ENCODE data around the gene SIGLEC1.
A peak's percentile ranks its signal among the peaks of the same experiment; 100 is the strongest.

The SIGLEC1 gene

DNA sequence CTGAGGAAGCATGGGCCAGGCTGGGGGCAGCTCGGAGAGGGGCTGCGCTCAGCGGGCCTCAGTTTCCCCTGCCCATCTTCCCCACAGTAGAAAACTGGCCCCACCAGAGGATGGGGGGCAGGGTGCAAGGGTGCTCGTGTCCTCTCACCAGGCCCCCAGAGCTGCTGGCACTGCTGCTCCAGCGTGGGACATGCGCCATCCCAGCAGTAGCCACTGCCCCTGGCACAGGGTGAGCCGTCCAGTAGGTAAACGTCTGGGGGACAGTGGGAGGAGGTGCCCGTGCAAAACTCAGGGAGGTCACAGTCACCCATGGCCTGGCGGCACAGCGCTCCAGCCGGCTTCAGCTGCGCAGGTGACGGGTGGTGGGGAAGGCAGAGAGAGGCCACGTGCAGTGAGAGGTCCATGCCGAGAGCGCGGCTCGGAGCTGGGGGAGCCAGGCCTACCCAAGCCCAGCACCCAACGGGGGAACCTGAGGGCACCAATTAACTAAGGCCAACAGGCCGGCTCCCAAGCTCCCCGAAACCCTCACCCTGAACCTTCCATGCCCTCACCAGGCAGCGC, 40.3 kb downstream of the SIGLEC1 start:
- TF ChIP-seq POLR2A (IDR thresholded peaks at IDR 0.05; ENCODE audit: low read depth, low read length) (no peak), TAF1 (IDR thresholded peaks at IDR 0.05; ENCODE audit: borderline replicate concordance, low read depth, low read length) (no peak), POLR2AphosphoS5 (IDR thresholded peaks at IDR 0.05; ENCODE audit: low read depth, low read length) (no peak)
- FAIRE-seq (no peak), DNase-seq (ENCODE audit: insufficient read length) (no peak)

DNA sequence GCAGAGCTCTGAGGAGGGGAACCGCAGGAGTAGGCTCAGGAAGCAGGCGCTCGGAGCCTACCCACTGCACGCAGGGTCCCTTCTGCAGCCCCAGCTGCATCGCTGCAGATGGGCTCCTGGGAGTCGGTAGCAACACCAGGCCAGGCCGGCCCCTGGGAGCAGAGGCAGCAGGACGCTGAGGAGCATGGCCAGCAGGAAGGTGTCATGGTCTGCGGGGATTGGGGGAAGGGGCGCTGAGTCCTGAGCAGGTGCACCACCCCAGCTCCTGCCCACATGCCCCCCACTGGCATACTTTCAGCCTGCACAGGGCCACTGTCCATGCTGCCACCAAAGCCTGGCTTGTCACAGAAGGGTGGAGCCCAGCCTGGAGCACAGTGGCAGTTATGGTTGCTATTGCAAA, 41.5 kb downstream of the SIGLEC1 start:
- DNase-seq (ENCODE audit: insufficient read length), result no peak
- FAIRE-seq, result no peak
- TF ChIP-seq POLR2A (IDR thresholded peaks at IDR 0.05; ENCODE audit: low read depth, low read length) (no peak), POLR2AphosphoS5 (IDR thresholded peaks at IDR 0.05; ENCODE audit: low read depth, low read length) (no peak)

DNA sequence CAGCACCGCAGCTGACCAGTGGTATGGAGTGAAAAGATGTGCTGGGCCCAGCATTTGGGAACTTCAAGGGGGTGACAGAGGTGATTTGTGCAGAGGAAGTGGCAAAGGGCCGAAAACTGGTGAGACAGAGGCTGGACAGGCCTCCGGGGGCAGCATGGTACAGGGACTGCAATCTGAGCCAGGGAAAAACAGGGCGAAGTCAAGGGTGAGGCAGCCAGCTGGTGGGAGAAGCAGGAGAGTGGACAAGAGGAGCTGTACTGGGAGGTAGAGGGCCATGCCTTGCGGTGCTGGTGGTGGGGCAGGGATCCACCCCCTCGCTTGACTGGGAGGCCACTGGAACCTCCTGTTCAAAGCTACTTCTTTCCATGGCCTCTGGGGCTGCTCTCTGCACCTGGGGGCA, 41.9 kb downstream of the SIGLEC1 start:
- FAIRE-seq, result no peak
- DNase-seq (ENCODE audit: insufficient read length), result no peak
- TF ChIP-seq POLR2AphosphoS5 (IDR thresholded peaks at IDR 0.05; ENCODE audit: low read depth, low read length) (no peak), TAF1 (IDR thresholded peaks at IDR 0.05; ENCODE audit: borderline replicate concordance, low read depth, low read length) (no peak), POLR2A (IDR thresholded peaks at IDR 0.05; ENCODE audit: low read depth, low read length) (no peak)

DNA sequence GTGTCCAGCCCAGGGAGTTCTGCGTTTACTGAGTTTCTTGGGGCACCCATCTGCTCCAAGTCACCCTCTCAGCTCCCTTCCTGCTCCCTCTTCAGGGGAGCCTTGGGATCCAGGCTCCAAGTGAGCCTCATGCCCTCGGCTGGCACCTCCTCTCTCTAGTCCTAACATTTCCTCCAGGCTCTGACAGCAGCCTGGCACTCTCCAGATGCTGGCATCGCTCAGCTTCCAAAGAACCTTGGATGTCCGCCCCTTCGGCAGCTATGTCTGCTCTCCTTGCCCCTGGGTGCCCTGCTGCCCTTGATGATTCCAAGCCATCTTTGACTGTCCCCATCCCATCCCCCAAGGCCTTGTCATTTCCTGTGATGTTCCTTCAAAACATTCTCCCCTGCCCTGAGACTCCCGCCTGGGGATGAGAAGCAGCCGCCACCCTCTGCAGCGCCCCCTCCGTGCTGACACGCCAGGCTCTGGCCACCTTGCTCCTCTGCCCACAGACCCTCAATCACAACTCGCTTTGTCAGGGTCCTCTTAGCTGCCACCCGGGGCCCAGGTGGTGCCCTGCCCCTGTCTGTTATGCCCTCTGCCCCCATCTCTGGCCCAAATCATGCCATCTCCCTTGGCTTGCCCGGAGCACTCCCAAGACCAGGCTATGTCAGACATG, 42.6 kb downstream of the SIGLEC1 start:
- no peak for FAIRE-seq

DNA sequence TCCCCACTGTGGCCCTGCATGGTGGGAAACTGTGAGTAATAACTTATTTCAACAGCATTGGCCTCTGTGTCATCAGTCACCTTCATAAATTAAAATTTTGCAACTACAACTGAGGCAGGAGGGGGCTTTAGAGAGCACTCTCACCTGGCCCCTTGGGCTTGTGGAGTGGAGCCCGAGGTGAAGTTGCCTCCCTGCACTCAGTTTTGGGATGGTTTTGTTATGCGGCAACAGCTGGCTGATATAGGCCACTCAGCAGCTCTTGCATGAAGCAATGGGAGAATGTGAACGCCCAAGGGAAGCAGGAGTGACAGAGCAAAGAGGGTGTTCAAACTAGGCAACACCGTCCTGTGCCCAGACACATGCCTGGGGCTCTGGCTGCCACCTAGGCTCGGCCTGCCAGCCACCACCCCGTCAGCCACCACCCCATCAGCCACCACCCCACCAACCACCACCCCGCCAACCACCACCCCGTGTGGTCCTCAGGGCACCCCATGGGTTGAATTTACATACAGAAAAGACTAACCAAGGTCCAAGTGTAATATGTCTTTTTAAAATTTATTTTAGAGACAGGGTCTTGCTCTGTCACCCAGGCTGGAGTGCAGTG, 44.9 kb downstream of the SIGLEC1 start:
- TF ChIP-seq POLR2A (IDR thresholded peaks at IDR 0.05; ENCODE audit: low read depth, low read length) (no peak), POLR2AphosphoS5 (IDR thresholded peaks at IDR 0.05; ENCODE audit: low read depth, low read length) (no peak), TAF1 (IDR thresholded peaks at IDR 0.05; ENCODE audit: borderline replicate concordance, low read depth, low read length) (no peak)
- DNase-seq (ENCODE audit: insufficient read length) (no peak), FAIRE-seq (no peak)

More for the DNA sequence above, 42.6 kb downstream of the SIGLEC1 start:
- TF ChIP-seq TAF1 (IDR thresholded peaks at IDR 0.05; ENCODE audit: borderline replicate concordance, low read depth, low read length) (no peak), POLR2AphosphoS5 (IDR thresholded peaks at IDR 0.05; ENCODE audit: low read depth, low read length) (no peak), POLR2A (IDR thresholded peaks at IDR 0.05; ENCODE audit: low read depth, low read length) (no peak)
- DNase-seq (ENCODE audit: insufficient read length), result no peak

DNA sequence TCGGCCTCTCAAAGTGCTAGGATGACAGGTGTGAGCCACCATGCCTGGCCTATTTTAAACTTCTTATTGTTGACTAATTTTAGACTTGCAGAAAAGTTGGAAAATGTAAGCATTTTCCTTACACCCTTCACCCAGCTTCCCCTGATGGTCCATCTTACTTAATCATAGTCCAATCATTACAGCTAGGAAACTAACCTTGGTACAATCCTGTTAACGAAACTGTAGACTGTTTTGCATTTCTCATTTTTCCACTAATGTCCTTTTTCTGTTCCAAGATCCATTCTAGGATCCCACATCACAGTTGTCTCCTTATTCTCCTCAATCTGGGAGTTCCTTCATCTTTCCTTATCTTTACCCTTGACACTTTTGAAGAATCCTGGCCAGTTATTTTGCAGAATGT, 48.5 kb downstream of the SIGLEC1 start:
- FAIRE-seq (peak; percentile 9), DNase-seq (ENCODE audit: insufficient read length) (no peak)
- TF ChIP-seq POLR2A (IDR thresholded peaks at IDR 0.05; ENCODE audit: low read depth, low read length), result no peak
- TF ChIP-seq TAF1 (IDR thresholded peaks at IDR 0.05; ENCODE audit: borderline replicate concordance, low read depth, low read length), result no peak
- TF ChIP-seq POLR2AphosphoS5 (IDR thresholded peaks at IDR 0.05; ENCODE audit: low read depth, low read length), result no peak

DNA sequence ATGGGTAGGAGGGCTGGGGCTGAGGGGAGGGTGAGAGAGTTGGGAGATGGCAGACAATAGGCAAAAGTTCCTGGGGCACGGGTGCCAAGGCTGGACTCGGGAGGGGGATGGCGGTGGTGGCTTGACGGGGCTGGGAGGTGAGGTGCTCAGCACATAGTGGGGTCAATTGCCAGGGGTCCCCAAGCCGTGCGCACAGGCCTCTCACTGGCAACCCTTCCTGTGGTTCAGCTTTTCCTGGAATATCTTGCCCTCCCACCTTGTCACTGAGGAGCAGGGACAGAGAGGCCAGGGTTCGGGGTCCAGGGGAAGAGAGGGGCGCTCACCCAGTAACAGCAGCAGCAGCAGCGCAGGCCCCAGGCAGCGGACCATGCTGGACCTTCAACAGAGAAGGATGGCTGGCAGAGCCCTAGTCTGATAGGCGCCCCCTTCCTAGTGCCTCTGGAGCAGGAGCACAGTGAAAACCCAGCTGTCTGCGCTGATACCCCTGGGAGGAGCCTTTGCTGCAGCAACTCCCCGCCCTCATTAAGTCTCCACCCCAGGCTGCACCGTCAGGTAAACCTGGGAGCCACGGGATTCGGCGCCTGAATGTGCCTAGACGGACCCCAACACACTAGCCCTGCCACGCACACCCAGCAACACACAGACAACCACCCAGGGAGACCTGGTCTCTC, 49.2 kb downstream of the SIGLEC1 start, which contains the start of gene GFRA4:
Gene GFRA4 (minus strand): TSS at position 369 of the 671 bp plus-strand sequence. CDS start 0 bp downstream, at position 369.
- TF ChIP-seq POLR2AphosphoS5 (IDR thresholded peaks at IDR 0.05; ENCODE audit: low read depth, low read length), result no peak
- no peak for TF ChIP-seq TAF1 (IDR thresholded peaks at IDR 0.05; ENCODE audit: borderline replicate concordance, low read depth, low read length)
- TF ChIP-seq POLR2A (IDR thresholded peaks at IDR 0.05; ENCODE audit: low read depth, low read length), result no peak
- no peak for FAIRE-seq
- no peak for DNase-seq (ENCODE audit: insufficient read length)
